GM19035 (cell line): Measurements from ENCODE around the gene MKS1.

Experiments
- ATAC-seq: cut with Tn5 transposase; IDR thresholded peaks from one replicate; pipeline ENCODE4 v1.9.1; 2021; ENCODE audit not compliant: unreplicated experiment

The MKS1 gene

DNA sequence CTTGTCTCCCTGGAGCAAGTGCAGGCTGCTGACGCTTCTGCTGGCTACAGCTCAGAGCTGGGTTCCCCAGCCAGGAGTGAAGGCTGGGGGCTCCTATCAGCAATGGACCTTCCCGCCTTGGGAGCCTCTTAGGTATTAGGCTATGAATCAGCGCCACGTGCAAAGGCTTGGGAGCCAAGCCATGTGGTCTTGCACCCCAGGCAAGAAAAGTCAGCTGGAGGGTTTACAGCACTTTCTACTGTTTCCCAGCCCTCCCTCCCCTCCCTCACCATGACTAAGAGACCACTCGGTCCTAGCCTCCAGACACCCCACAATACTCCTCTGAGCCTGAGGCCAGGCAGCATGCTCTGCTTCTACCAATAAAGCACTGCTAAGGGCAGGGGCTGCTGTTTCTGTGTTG is 14.3 kb downstream of the MKS1 start:
- no peak for ATAC-seq

- no peak for ATAC-seq
Observed at GRCh38 chr17:58202859-58203258, 16.2 kb downstream of the MKS1 start.

DNA sequence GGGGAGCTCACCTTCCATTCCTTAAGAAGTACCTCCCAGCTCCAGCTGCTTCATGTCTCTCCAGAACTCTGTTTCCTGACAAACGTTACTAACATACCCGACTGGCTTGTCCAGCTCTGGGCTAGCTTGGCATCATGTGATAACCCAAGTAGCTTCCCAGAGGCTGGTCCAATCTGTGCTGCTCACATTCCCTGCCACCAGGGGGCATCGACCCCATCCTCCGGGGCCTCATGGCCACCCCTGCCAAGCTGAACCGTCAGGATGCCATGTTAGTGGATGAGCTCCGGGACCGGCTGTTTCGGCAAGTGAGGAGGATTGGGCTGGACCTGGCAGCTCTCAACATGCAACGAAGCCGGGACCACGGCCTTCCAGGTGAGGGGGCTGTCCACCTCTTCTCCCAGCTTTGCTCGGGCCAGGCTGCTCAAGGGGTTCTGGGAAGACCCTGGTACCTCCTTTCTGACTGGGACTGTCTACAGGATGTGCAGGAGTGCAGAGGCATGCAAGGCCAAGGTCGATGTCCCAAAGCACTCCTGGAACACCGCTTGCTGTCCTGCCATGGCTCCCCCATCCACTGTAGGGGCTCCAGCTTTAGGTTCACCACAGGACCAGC is 18.9 kb downstream of the MKS1 start:
- no peak for ATAC-seq

- ATAC-seq: no peak
Observed at GRCh38 chr17:58196610-58197009, 22.4 kb downstream of the MKS1 start.

DNA sequence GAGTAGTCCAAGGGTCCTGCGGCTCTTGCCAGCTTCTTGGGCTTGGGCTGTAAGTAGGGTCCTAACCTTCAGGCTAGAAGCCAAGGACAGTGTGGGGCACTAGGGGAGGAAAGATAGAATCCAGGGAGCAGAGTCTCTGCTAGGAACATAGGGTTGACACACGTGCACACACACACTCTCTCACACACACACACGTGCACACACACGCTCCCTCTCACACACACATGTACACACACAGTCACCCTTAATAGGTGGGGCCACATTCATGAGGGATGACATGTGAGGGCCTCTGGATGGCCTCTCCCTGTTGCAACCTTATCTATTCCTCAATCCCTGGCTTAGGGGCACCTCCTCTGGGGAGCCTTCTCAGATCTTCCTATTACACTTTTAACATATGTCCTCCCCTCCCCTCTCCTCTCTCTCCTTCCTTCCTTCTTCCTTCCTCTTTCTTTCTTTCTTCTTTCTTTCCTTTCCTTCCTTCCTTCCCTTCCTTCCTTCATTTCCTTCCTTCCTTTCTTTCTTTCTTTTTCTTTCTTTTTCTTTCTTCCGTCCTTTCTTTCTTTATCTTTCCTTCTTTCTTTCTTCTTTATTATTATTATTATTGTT is 23.4 kb downstream of the MKS1 start:
- ATAC-seq: no peak

- ATAC-seq: no peak
Observed at GRCh38 chr17:58193641-58194255, 25.3 kb downstream of the MKS1 start.

DNA sequence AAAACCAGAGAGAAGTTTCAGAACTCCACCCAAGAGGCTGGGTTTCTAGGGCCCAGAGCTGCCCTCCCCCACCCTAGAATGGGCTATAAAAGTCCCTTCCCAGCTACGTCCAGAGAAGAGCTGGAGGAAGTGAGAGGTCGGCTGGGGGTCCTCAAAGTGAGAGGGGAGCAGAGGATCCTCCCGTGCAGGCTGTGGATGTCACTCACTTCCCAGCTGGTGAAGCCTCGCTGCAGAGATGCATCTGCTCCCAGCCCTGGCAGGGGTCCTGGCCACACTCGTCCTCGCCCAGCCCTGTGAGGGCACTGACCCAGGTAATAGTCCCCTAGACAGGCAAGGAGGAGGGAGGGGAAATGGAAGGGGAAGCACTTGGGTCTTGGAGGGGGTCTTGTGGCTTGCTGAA is 26.4 kb downstream of the MKS1 start, which contains the start of gene EPX:
EPX (plus strand) TSS at position 115 of the 400 bp plus-strand sequence; CDS start at position 236, 121 bp downstream.
- no peak for ATAC-seq

- ATAC-seq: no peak
Observed at GRCh38 chr17:58191241-58191896, 27.7 kb downstream of the MKS1 start.

GRCh38 chr17:58189436-58190146 is 29.5 kb downstream of the MKS1 start:
- ATAC-seq: no peak

DNA sequence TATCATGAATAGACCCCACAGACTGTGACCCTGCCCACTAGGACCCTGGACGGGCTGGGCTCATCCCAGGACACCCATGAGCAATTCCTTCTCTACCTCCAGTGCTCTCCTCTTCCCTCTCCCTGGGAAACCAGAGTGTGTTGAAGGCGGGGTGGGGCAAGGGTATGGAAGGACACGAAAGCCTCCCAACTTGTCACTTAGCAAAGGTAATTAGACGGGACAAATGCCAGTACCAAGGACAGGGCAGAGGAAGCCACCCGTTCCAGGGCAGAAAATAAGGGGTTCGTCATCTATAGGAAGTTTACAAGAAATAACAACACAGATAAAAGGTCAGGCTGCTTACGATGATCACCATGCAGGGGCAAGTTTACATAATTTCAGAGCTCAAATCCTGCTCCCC is 31.4 kb downstream of the MKS1 start:
- no peak for ATAC-seq

GRCh38 chr17:58187063-58187462 is 32.0 kb downstream of the MKS1 start:
- ATAC-seq: no peak

DNA sequence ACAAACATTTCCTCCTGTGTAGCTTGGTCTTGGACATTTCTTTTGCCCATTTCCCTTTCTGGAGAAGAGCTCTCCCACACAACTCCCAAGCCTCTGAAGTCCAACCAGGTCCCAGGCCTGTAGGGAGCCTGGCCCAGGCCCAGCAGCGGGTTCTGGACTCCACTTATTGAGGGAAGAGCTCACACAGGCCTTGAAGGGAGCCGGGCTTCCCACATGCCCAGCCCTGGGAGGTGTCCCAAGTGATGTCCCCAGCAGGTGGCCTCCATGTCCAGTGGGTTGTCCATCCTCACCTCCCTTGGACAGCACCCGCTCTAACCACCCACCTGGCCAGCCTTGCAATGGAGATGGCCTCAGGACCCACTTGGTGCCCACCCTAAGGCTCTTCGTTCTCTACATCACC is 32.5 kb downstream of the MKS1 start:
- ATAC-seq: no peak

DNA sequence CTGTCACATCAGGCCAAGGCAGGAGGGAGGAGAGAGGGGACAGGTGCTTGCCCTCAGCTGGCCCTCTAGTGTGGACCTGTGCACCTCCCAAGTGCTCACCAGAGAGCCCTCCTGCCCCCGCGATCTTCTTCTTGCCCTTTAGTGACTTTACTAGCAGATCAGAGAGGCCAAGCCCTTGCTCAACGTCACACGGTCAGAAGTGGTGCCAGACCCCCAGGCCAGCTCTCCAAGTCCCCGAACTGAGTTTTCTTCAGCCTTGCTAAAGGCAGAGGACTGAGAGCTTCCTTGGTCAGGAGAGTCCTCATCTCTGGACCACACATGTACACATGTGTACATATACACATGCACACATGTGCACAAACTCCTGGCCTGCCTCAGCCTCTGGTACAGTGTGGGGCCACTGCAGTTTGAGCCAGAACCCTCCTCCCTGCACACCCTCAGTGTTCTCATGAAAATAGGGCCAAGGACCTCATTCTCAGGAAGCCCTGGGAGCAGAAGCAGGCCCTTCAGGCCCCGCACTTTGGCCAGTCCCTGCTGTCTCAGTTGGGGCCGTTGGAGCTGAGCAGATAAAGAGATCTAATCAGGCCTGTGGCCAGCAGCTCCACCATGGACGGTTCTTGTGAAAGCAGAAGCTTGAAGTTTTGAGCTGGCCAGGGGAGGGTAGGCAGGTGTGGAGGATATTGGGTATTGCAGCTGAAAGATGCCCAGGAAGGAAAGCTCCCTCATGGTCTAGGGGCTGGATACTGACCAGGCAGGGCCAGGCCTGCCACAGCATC is 33.9 kb downstream of the MKS1 start:
- ATAC-seq: no peak

DNA sequence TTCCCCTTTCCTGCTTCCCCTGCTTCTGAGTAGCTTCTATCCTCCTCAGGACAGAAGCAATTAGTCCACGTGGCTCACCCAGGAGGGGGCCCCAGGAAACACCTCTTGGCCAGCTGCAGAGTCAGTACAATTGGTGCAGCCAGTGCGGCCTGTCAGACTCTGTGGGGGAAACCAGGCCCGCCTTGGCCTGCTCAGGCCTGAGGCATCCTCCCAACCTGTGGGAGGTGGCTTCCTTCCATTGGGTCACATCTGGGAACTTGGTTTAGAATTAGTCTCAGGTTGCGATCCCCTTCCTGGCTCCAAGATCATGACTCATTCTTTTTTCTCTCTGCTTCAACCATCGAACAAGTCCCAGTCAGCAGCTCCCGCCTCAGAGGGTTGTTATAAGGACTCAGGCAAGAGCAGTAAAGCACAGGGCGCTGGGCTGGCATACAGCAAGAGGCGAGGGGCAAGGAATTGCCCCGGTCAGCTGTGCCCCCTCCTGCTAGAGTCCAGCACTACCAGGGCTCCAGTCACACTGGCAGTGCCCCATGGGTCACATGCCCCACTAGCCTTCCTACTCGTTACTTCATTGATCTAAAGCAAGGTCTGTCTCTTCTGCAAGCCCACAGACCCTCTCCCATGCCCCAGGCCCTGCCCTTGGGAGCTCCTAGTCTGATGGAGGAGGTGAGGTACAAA is 34.6 kb downstream of the MKS1 start:
- ATAC-seq: no peak

- ATAC-seq: no peak
Observed at GRCh38 chr17:58183514-58183913, 35.5 kb downstream of the MKS1 start.

DNA sequence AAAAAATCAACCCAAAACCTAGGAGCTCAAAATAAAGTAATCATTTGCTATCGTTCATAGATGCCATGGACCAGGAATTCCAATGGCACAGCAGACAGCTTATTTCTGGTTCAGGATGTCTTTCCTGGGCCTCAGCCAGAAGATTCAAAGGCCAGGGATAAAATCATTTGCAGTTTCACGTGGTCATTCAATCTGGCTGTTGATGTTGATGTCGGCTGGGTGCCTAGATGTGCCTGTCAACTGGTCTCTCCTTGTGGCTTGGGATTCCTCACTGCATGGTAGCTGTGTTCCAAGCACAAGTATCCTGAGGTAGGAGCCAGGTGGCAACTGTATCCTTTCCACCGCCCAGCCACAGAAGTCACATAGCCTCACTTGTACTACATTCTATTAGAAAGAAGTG is 37.3 kb downstream of the MKS1 start:
- ATAC-seq: no peak

DNA sequence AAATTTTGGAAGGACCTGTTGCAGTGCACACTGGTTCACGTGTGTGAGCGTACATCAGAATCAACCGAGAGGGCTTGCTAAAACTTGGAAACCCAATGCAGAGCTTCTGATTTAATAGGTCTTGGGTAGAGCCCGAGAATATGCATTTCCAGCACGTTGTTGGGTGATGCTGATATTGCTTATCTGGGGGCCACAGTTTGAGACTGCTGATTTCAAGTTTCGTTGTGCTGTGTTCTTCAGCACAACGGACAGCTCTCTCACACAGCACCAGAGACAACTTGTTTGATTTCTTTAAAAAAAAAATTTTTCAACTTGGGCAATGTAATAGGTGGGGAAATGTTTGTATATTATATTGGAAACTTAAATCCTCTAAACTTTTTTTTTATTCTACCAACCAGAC is 42.9 kb downstream of the MKS1 start:
- ATAC-seq: no peak

DNA sequence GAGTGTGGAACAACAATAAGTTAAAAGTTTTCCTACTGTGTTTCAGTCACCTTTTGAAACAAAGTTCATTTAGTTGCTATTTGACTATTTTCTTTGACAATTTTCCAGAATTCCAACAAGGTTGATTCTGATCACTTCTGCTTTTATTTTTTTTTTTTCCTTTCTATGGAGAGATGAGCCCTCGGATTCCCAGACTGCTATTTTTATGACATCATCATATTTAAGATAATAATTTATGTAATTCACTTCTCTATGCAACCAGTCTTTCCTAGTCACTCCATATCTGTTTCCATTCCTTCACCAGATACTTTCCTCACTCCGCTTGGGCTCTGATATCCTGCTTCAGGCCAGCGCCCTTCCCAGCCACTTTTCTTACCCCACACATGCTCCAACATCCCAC is 44.2 kb downstream of the MKS1 start:
- no peak for ATAC-seq

GRCh38 chr17:58172369-58173071 is 46.5 kb downstream of the MKS1 start:
- ATAC-seq: no peak

- no peak for ATAC-seq
Observed at GRCh38 chr17:58170622-58171021, 48.4 kb downstream of the MKS1 start.
